GM19455 (cell line): ENCODE results near the gene KIF16B.

Experiments
- ATAC-seq: cut with Tn5 transposase; IDR thresholded peaks from one replicate; pipeline ENCODE4 v1.9.1; 2021; ENCODE audit not compliant: unreplicated experiment

The KIF16B gene, protein sequence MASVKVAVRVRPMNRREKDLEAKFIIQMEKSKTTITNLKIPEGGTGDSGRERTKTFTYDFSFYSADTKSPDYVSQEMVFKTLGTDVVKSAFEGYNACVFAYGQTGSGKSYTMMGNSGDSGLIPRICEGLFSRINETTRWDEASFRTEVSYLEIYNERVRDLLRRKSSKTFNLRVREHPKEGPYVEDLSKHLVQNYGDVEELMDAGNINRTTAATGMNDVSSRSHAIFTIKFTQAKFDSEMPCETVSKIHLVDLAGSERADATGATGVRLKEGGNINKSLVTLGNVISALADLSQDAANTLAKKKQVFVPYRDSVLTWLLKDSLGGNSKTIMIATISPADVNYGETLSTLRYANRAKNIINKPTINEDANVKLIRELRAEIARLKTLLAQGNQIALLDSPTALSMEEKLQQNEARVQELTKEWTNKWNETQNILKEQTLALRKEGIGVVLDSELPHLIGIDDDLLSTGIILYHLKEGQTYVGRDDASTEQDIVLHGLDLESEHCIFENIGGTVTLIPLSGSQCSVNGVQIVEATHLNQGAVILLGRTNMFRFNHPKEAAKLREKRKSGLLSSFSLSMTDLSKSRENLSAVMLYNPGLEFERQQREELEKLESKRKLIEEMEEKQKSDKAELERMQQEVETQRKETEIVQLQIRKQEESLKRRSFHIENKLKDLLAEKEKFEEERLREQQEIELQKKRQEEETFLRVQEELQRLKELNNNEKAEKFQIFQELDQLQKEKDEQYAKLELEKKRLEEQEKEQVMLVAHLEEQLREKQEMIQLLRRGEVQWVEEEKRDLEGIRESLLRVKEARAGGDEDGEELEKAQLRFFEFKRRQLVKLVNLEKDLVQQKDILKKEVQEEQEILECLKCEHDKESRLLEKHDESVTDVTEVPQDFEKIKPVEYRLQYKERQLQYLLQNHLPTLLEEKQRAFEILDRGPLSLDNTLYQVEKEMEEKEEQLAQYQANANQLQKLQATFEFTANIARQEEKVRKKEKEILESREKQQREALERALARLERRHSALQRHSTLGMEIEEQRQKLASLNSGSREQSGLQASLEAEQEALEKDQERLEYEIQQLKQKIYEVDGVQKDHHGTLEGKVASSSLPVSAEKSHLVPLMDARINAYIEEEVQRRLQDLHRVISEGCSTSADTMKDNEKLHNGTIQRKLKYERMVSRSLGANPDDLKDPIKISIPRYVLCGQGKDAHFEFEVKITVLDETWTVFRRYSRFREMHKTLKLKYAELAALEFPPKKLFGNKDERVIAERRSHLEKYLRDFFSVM (N-terminal part only)

DNA sequence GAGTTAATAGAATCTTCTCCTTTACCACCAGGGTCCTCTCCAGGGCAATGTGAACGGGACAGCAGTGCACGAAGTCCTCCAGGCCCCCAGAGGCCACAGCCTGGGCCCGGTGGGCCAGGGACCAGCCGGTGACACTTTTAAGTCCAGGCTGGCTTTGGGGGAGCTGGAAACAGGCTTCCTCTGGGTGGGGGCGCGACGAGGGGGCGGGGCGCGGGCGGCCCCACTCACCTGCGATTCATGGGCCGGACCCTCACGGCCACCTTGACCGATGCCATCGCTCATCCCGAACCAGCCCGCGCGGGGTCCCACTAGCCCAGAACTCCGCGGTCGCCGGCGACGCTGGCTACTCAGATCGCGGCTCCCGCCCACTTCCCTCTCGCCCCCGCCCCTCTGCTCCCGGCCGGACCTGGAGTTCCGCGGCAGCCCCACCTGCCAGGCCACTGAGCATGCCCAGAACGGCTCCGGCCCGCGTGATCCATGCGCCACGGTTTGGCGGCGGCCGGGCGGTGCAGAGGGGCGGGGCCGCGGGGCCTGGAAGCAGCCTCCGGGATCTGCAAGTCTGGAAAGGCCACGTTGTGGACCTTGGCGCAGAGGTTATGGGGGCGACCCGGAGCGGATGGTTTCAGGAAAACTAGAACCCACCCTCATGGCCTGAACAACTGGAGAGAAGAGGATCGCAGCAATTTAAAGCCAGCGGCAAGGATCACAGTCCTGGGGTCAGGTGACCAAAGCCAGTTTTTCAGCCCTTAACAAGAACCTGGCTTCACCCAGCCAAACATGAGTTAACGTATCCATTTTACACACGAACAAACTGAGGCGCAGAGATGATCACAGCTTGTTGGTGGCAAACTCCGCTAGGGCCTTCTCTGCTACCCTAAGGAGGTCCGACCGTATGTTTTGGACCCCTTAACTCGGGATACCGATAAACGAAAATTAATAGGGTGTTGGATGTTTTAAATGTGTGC is at the start of gene KIF16B:
Gene KIF16B (minus strand): TSS at position 448 of the 965 bp plus-strand sequence. CDS start 173 bp downstream, at position 275.
- peak; percentile 85 for ATAC-seq

DNA sequence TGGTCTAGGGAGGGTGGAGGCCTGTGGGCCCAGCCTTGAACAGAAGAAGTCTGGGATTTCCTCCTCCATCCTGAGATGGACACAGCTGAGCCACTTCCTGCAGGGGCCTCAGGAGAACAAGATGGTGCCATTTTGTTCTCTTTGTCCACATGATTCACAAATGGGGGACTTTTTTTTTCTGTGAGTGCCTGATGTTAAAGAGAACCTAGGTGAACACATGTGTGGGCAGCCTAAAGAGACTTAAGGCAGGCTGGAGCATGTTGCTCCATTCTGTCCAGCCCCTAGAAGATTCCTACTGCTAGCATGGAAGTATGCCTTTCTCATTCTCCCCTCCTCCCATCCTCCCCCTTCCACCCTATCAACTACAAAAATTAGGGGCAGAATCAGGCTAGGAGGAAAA is 49.3 kb upstream of the KIF16B start:
- no peak for ATAC-seq

DNA sequence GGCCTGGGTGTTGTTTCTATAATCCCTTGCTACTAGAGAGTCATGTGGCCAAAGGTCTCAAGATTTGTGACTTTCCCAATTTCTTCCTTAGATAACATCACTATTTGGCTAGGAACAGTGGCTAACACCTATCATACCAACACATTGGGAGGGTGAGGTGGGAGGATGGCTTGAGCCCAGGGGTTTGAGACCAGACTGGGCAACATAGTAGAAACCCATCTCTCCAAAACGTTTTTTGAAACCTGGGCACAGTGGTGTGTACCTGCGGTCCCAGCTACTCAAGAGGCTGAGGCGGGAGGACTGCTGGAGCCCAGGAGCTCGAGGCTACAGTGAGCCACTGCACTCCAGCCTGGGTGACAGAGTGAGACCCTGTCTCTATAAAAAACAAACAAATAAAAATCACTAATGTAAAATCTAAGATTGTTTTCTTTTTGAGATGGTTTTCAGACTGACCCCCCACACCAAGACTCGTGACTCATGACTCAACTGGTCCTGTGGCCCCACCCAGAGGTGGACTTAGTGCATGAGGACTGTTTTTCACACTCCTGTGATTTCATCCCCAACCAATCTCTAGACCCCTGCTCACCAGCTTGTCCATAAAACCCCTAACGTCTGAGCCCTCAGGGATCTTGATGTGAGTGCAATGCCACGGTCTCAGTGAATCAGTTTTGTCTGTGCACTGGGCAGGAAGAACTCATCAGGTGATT is 48.3 kb upstream of the KIF16B start:
- no peak for ATAC-seq

DNA sequence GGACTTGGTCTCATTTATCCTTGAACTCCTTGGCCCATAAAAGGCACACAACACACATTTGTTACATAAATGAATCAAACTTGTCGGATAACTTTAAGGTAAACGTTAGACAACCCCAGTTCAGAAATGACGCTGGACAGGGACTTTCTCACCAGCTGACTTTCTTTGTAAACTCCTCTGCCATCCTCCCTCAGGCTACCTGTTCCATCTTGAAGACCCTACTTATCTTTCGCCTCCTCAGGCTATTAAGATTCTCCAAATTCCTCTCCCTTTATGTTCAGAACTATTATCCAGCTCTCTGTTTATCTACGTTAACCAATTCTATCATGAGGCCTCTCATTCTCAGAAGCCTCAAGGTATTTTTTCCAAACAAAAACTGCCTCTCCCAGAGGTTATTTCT is 47.7 kb upstream of the KIF16B start:
- no peak for ATAC-seq

DNA sequence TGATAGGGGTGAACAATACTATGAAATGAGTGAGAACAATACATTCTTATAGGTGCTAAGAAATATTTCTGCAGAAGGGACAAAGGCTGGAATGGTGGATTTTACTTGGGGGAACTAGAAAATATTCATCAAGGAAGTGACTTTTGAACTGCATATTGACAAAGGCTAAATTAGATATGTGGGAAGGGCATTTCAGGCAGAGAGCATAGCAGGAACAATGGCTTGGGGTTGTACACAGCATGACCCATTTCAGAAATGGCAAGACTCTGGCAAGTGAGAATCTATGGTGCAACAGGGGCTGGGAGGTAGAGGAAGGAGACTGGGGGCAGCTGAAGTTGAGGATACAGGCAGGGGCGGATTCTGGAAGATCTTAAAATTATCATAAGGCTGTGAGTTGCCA is 46.7 kb upstream of the KIF16B start:
- no peak for ATAC-seq

DNA sequence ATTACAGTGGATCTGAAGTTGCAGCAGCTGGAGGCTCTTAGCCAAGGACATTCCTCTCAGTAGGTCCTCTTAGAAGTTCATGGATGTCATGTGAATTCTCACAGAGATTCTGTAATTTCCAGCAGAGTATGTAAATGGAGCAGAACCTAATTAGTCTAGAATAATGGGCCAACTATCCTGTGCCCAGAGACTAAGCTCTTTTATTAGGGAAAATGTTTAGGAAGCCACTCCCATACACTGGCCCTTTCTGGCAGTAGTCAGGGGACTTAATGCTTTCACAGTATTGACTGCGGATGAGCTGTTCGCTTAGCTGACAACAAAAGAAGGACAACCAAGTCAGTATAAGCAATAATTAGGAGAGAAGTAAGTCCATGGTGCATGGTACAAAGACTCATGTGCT is 43.8 kb upstream of the KIF16B start:
- ATAC-seq: no peak

DNA sequence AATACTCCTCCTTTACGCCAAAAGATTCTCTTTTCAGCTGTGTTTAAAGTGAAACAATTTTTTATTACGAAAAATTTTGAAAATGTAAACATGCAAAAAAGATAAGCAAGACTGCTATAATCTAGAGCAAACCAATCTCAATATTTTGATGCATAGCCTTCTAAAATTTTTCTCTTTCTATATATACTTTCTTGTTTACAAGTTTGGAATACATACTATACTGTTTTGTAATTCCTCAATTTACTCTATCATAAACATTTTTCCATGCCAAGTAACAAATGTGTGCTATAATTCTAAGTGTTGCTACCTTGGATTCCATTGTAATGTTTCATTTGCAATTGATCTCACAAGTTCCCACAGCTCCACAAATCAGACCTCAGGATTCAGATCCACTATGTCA is 43.1 kb upstream of the KIF16B start:
- ATAC-seq: no peak

DNA sequence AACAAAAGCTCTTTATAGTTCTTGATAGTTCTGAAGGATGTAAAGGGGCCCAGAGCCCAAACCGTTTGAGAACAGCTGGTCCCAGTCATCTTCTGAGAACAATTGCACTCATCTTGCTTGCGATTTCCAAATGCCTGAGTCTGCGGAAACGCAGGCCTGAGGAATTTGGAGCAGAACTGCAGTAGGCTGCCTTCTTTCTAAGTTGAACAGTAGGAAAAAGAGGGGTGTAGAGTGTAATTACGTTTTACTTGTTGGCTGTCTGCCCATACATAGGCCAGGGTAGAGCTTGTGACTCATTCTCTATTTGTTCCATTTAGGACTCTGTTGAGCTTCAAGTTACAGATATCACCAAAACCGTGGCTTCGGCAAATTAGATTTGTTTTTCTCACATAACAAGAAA is 42.0 kb upstream of the KIF16B start:
- ATAC-seq: no peak

DNA sequence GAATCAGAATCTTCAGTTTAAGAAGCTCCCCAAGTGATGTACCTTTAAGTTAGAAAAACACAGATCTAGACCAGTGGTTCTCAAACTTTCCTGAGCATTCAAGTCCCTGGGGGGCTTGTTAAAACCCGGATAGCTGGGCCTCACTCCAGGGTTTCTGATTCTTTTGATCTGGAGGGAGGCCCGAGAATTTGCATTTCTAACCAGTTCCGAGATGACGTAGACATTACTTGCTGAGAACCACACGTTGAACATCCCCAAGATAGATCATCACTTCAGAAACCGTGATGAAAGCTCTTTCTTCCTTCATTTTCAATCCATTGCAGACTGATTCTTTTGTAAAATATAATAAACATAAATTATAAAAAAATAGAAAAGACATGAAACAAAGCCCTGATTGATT is 40.7 kb upstream of the KIF16B start:
- no peak for ATAC-seq

DNA sequence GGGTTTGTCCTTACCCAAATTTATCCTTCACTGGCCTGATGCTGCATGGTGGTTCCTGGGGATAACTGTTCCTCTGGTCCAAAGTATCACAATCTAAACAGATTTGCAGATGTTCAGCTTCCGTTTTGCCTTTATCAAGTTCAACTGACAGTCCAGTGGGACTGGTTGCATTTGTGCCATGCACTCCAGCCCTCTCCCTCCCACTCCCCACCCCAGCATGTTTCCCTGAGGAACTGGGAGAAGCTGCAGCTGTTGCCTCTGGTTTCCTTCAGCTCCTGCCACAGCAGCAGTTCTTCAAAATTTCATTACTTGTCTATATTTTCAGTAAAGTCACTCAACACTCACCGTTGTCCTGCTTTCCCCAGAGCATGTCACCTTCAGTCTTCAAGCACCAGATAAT is 39.5 kb upstream of the KIF16B start:
- ATAC-seq: no peak

DNA sequence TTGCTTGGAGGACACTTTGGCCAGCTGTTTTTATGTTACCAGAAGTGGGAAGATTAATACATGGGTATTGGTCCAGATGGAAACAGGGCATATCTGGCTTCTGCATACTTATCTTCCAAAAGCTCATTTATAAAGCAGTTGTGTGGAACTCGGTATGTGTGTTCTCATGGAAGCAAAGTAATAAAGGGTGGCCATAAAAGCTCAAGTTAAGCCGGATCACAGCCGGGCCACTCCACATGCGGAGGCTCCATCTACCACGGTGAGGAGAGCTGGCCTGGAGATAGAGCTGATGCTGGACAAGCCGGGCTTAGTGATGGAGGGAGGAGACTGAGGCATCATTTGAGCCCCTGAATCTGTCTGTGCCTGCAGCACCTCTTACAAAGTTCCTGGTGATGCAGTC is 38.6 kb upstream of the KIF16B start:
- no peak for ATAC-seq

DNA sequence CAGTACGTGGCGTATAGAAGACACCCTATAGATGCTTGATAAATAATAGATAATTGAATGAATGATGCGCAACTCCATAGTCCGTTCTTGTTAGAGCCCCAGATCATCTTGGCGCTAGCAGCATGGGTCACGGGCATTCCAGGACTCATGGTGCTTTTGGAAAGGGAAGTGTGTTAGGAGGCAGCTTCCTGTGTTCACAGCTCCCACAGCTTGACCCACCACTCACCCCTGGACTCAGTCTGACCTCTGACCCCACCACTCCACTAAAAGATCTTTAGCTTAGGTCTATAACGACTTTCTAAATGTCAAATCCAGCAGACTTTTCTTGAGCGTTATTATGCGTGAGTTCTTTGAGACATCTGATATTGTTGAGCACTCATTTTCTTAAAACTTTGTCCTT is 35.8 kb upstream of the KIF16B start:
- ATAC-seq: no peak

DNA sequence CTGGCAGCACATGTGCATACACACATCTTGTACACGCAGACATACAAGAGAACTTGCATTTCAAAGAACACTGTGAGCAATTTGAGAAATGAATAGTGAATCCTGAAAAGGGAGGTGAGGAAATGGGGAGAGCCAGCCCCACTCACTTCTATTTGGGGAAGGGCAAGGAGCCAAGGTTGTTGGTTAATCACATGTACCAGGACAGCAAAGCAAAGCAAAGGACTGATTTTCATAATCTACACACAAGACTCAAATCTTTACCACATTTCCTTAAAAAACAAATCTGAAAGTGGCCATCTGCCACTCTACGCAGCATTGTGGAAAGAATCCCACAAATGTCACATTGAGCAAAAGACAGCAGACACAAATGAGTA is 35.0 kb upstream of the KIF16B start:
- ATAC-seq: no peak

DNA sequence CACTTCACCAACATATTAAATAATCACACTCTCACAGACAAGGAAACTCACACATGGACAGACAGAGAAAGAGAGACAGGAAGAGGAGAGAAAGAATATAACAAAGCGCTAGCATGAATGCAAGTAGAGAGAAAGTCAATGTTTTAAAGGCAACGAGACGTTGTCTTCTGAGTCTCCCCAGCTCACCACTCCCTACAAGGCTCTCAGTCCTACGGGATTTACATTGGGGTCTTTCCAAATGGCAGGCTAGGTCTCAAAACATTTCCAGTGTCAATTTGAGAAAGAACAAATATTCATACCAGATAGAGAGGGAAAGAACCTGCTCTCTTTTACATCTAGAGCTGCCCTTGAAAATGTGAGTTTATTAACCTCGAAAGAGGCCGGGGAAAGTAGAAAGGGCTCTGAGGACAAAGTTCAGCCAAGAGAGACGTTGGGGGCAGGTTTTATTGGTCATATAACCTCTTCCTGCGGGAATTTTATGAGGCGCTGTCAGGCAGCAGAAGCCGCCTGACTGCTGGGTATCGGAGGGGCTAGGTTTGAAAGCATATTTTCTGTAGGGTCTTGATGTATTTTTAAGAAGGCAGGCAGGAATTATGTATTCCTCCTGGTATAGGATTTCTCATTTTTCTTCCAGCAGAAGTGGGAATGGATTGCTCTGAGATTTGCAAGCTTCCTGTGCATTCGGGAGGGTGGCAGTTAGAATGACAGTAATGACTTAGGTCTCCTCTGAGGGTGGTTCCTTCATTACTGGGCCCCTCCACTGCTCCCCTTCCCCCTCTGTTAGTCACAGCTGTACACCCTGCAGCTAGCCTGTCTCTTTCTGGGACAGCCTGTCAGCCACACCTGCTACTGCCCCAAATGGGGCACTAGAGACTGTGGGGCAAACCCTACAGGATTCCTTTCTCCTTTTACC is 34.4 kb upstream of the KIF16B start:
- ATAC-seq: no peak

DNA sequence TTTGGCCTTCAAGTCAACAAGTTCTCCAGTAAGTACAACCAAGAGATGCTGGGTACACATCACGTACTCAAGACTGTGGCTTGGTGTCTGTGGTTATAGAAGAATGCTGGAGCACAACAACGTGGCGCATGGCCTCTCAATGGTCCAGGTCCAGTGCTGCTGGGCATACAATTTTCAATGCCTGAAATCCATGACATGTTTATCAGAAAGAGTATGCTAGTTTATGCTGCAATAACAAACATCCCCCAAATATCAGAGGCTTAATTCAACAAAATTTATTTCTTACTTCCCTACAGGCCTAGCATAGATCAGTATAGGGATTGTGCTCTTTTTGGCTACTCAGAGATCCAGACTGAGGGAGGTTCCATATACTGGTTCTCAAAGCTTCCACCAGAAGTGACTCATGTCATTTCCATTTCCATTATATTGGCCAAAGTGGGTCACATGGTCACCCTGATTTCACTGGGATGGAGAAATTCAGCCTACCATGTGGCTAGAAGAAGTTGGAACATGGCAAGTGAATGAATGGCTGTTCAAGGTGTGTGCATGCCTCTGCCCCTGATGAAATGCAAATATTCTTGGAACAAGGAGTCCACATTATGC is 33.3 kb upstream of the KIF16B start:
- no peak for ATAC-seq

DNA sequence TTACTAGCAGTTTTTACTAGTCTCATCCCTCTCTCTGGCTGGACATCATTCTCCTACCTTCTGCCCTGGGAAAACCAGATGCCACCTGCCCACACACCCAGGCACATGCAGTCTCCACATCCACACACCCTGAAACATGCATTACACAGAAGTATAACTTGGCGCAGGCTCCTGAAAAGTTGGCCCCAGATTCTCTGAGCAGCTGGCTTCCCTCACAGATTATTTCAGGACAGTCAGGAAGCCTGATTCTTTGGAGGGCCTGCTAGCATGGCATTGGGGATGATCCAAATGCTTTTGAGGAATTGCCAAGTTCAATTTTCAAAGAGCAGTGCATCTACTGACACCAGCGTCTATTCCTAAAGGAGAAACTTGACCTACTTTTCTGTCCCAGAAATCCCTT is 27.8 kb upstream of the KIF16B start:
- ATAC-seq: no peak

DNA sequence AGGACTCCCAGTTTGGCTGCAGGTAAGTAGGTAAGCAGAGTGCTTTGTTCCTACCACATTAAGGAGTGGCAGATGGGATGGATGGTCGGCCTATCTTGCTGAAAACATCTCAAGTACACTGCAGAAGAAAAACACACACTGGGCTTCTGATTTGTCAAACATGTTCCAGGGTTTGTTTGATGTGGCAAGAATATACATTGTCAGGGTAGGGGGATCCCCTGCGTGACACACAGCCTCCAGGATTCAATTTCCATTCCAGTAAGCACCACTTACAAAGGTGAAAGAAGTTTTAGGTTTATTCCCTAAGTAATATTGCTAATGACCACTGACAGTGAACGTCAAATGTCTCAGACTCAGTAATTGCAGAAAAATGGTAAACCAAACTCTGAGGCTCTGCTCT is 26.0 kb upstream of the KIF16B start:
- no peak for ATAC-seq

DNA sequence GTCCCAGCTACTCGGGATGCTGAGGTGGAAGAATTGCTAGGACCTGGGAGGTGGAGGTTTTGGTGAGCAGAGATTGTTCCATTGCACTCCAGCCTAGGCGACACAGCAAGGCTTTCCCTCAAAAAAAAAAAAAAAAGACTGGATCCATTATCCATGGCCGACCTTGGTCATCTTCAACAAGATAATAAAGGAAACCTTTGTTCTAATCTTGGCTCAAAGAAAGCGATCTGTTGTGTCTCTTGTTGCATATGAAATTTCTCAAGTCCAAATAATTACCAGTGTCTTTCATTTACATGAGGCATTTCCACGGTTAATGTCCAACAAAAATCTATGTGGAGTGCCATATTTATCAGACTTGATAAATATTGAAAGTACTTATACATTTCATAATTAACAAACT is 23.7 kb upstream of the KIF16B start:
- ATAC-seq: no peak
